Activated CD4-positive, alpha-beta T cell treated with anti-CD3 and anti-CD28 coated beads, Interleukin-10, Interleukin-2, amounts not matched to agents 100 ng/mL and 50 ng/mL, durations not matched to agents 16 hours and 8 hours (primary cell): ENCODE results near the gene FBXL7.

Experiments
- DNase-seq: peaks from one replicate; pipeline ENCODE4 v3.0.0-alpha.2; 2020

The FBXL7 gene

GRCh38 chr5:15914638-15915037 lies 414.7 kb downstream of the FBXL7 start:
- DNase-seq = no peak

- DNase-seq = no peak
Observed at GRCh38 chr5:15926586-15926985, 426.6 kb downstream of the FBXL7 start.

GRCh38 chr5:15927710-15928380 lies 427.9 kb downstream of the FBXL7 start:
- no peak for DNase-seq

- DNase-seq = no peak
Observed at GRCh38 chr5:15929611-15930263, 429.8 kb downstream of the FBXL7 start.

GRCh38 chr5:15932066-15932465 lies 432.1 kb downstream of the FBXL7 start:
- no peak for DNase-seq

GRCh38 chr5:15933259-15934207 lies 433.6 kb downstream of the FBXL7 start:
- DNase-seq = no peak

- no peak for DNase-seq
Observed at GRCh38 chr5:15936505-15937245, 436.7 kb downstream of the FBXL7 start.

GRCh38 chr5:15937708-15938107 lies 437.7 kb downstream of the FBXL7 start:
- no peak for DNase-seq

GRCh38 chr5:15938186-15938585 lies 438.2 kb downstream of the FBXL7 start:
- DNase-seq = no peak

GRCh38 chr5:15938961-15939360 lies 439.0 kb downstream of the FBXL7 start:
- no peak for DNase-seq

- DNase-seq = no peak
Observed at GRCh38 chr5:15940905-15941304, 440.9 kb downstream of the FBXL7 start.

GRCh38 chr5:15943487-15943886 lies 443.5 kb downstream of the FBXL7 start:
- DNase-seq = no peak

- DNase-seq = no peak
Observed at GRCh38 chr5:15946026-15946425, 446.0 kb downstream of the FBXL7 start.

GRCh38 chr5:15948190-15948589 lies 448.2 kb downstream of the FBXL7 start:
- DNase-seq = no peak

GRCh38 chr5:15951126-15951525 lies 451.1 kb downstream of the FBXL7 start:
- DNase-seq = no peak

GRCh38 chr5:15951550-15951949 lies 451.6 kb downstream of the FBXL7 start:
- no peak for DNase-seq

- DNase-seq = no peak
Observed at GRCh38 chr5:15956622-15957021, 456.6 kb downstream of the FBXL7 start.

- DNase-seq = no peak
Observed at GRCh38 chr5:15957124-15957523, 457.1 kb downstream of the FBXL7 start.

GRCh38 chr5:15959370-15960164 lies 459.6 kb downstream of the FBXL7 start:
- no peak for DNase-seq

GRCh38 chr5:15966066-15966640 lies 466.2 kb downstream of the FBXL7 start:
- no peak for DNase-seq

GRCh38 chr5:15966651-15967050 lies 466.7 kb downstream of the FBXL7 start:
- no peak for DNase-seq

- no peak for DNase-seq
Observed at GRCh38 chr5:15968993-15969392, 469.0 kb downstream of the FBXL7 start.
